ENCODE data around the gene MFSD12.

The MFSD12 gene

GRCh38 chr19:3593156-3593555, 35.8 kb upstream of the MFSD12 start:
- Histone ChIP-seq H2BK15ac (ENCODE audit: low read length) (no peak overlapping the region), H2AFZ (ENCODE audit: low read length) (no peak overlapping the region), H3K4me3 (ENCODE audit: low read length in 2 of 2) (no peak overlapping the region), H4K91ac (ENCODE audit: low read depth, low read length, poor library complexity) (no peak overlapping the region), H2AK5ac (ENCODE audit: low read depth, low read length) (peak overlapping the region; percentile 49), H3K4ac (ENCODE audit: low read length) (no peak overlapping the region), H3K4me1 (ENCODE audit: control insufficient read depth in 2 of 2, insufficient read depth in 1 of 2, low read depth in 1 of 2, low read length in 2 of 2) (no peaks in the 10 kb centered on the region), H3K27me3 (ENCODE audit: control insufficient read depth in 3 of 3, insufficient read depth in 3 of 3, low read depth in 1 of 3, low read length in 3 of 3) (no peaks in the 10 kb centered on the region), H2BK120ac (ENCODE audit: low read depth, low read length) (no peak overlapping the region), H3K79me1 (ENCODE audit: low read depth, low read length) (no peaks in the 10 kb centered on the region), H3K23ac (ENCODE audit: low read depth, low read length, poor library complexity) (no peak overlapping the region), H3K9me3 (replicated peaks in 1 of 2; ENCODE audit: control insufficient read depth in 2 of 2, insufficient read depth in 1 of 2, low read depth in 1 of 2, low read length in 2 of 2) (peaks cover 0 to 2% of the 10 kb centered on the region in 2 donors), H3K36me3 (replicated peaks in 1 of 2; ENCODE audit: control insufficient read depth in 2 of 2, insufficient read depth in 2 of 2, low read length in 2 of 2) (no peaks in the 10 kb centered on the region), H3K27ac (replicated peaks; ENCODE audit: low read length) (no peak overlapping the region), H2BK5ac (ENCODE audit: low read length) (no peak overlapping the region), H3K14ac (ENCODE audit: low read length) (no peak overlapping the region), H4K8ac (ENCODE audit: low read depth, low read length) (no peak overlapping the region), H2BK12ac (ENCODE audit: low read length) (no peak overlapping the region), H3K18ac (ENCODE audit: low read length) (peak overlapping the region; percentile 33), H3K9ac (ENCODE audit: low read depth, low read length, poor library complexity) (no peak overlapping the region), H3K4me2 (ENCODE audit: insufficient read depth, low read length, poor library complexity, severe bottlenecking) (no peak overlapping the region)
- WGBS, 2 donors (ENCODE audit: extremely low coverage in 2 of 2, insufficient read length in 2 of 2, insufficient replicate concordance in 1 of 2), result no CpG with 5 or more reads among the region's 11 CpGs
- no peak for DNase-seq (ENCODE audit: low spot score)

DNA sequence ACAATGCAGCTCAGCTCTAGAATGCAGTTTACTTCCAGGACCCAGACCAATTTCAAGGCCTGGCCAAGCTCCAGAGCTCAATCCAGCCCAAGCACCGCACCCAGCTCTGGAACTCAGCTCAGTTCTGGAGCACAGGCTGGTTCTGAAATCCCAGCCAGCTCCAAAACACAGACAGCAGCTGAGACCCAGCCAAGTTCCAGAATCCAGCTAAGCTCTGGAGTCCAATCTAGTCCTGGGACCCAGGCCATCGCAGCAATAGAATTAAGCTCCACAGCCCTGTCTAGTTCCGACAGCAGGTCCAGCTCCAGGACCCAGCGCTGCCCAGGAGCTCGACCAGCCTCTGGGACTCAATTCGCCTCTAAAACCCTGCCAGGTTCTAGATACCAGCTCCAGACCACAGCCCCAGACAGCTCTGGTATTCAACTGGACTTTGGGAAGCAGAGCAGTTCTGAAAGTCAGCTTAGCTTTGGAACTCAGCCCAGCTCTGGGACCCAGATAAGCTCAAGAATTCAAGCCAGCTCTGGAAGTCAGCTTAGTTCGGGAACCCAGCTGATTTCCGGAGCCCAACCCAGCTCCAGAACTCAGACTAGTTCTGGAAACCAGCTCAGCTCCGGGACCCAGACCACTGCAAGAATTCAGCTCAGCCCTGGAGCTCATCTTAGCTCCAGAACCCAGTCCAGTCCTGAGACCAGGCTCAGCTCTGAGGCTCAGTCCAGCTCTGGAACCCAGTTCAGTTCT, 34.7 kb upstream of the MFSD12 start:
- Histone ChIP-seq H2BK120ac (ENCODE audit: low read depth, low read length) (no peak overlapping the region), H3K79me1 (ENCODE audit: low read depth, low read length) (no peaks in the 10 kb centered on the region), H3K18ac (ENCODE audit: low read length) (no peak overlapping the region), H3K4me1 (ENCODE audit: control insufficient read depth in 2 of 2, insufficient read depth in 1 of 2, low read depth in 1 of 2, low read length in 2 of 2) (no peaks in the 10 kb centered on the region), H4K8ac (ENCODE audit: low read depth, low read length) (no peak overlapping the region), H3K9me3 (replicated peaks in 1 of 2; ENCODE audit: control insufficient read depth in 2 of 2, insufficient read depth in 1 of 2, low read depth in 1 of 2, low read length in 2 of 2) (no peaks in the 10 kb centered on the region), H3K14ac (ENCODE audit: low read length) (no peak overlapping the region), H3K4me2 (ENCODE audit: insufficient read depth, low read length, poor library complexity, severe bottlenecking) (no peak overlapping the region), H3K9ac (ENCODE audit: low read depth, low read length, poor library complexity) (no peak overlapping the region), H3K27me3 (ENCODE audit: control insufficient read depth in 3 of 3, insufficient read depth in 3 of 3, low read depth in 1 of 3, low read length in 3 of 3) (no peaks in the 10 kb centered on the region), H2BK15ac (ENCODE audit: low read length) (no peak overlapping the region), H3K36me3 (replicated peaks in 1 of 2; ENCODE audit: control insufficient read depth in 2 of 2, insufficient read depth in 2 of 2, low read length in 2 of 2) (no peaks in the 10 kb centered on the region), H3K4ac (ENCODE audit: low read length) (no peak overlapping the region), H3K4me3 (ENCODE audit: low read length in 2 of 2) (no peak overlapping the region), H3K27ac (replicated peaks; ENCODE audit: low read length) (no peak overlapping the region), H3K23ac (ENCODE audit: low read depth, low read length, poor library complexity) (no peak overlapping the region), H4K91ac (ENCODE audit: low read depth, low read length, poor library complexity) (no peak overlapping the region), H2AK5ac (ENCODE audit: low read depth, low read length) (no peak overlapping the region), H2AFZ (ENCODE audit: low read length) (no peak overlapping the region), H2BK12ac (ENCODE audit: low read length) (no peak overlapping the region), H2BK5ac (ENCODE audit: low read length) (no peak overlapping the region)
- no CpG with 5 or more reads among the region's 9 CpGs for whole genome bisulfite sequencing, 2 donors (ENCODE audit: extremely low coverage in 2 of 2, insufficient read length in 2 of 2, insufficient replicate concordance in 1 of 2)
- no peak for DNase-seq (ENCODE audit: low spot score)

- no peak overlapping the region for H2AFZ ChIP-seq (ENCODE audit: low read length)
- H2BK12ac ChIP-seq (ENCODE audit: low read length), result no peak overlapping the region
- H3K23ac ChIP-seq (ENCODE audit: low read depth, low read length, poor library complexity), result no peak overlapping the region
- no peak overlapping the region for H2AK5ac ChIP-seq (ENCODE audit: low read depth, low read length)
- H3K9ac ChIP-seq (ENCODE audit: low read depth, low read length, poor library complexity), result no peak overlapping the region
- H3K4ac ChIP-seq (ENCODE audit: low read length), result no peak overlapping the region
- H2BK15ac ChIP-seq (ENCODE audit: low read length), result no peak overlapping the region
- no peak overlapping the region for H2BK120ac ChIP-seq (ENCODE audit: low read depth, low read length)
- DNase-seq (ENCODE audit: low spot score), result no peak
- H3K4me1 ChIP-seq (ENCODE audit: control insufficient read depth in 2 of 2, insufficient read depth in 1 of 2, low read depth in 1 of 2, low read length in 2 of 2), result no peaks in the 10 kb centered on the region
- H4K91ac ChIP-seq (ENCODE audit: low read depth, low read length, poor library complexity), result no peak overlapping the region
- H3K4me3 ChIP-seq (ENCODE audit: low read length in 2 of 2), result no peak overlapping the region
- no CpG with 5 or more reads among the region's 8 CpGs for WGBS, 2 donors (ENCODE audit: extremely low coverage in 2 of 2, insufficient read length in 2 of 2, insufficient replicate concordance in 1 of 2)
- H3K36me3 ChIP-seq (replicated peaks in 1 of 2; ENCODE audit: control insufficient read depth in 2 of 2, insufficient read depth in 2 of 2, low read length in 2 of 2), result no peaks in the 10 kb centered on the region
- H3K4me2 ChIP-seq (ENCODE audit: insufficient read depth, low read length, poor library complexity, severe bottlenecking), result no peak overlapping the region
- no peak overlapping the region for H3K27ac ChIP-seq (replicated peaks; ENCODE audit: low read length)
- no peak overlapping the region for H2BK5ac ChIP-seq (ENCODE audit: low read length)
- no peak overlapping the region for H4K8ac ChIP-seq (ENCODE audit: low read depth, low read length)
- H3K14ac ChIP-seq (ENCODE audit: low read length), result no peak overlapping the region
- H3K79me1 ChIP-seq (ENCODE audit: low read depth, low read length), result no peaks in the 10 kb centered on the region
- H3K18ac ChIP-seq (ENCODE audit: low read length), result no peak overlapping the region
- H3K27me3 ChIP-seq (ENCODE audit: control insufficient read depth in 3 of 3, insufficient read depth in 3 of 3, low read depth in 1 of 3, low read length in 3 of 3), result peaks cover 3 to 9% (median 6%) of the 10 kb centered on the region in 3 experiments
- H3K9me3 ChIP-seq (replicated peaks in 1 of 2; ENCODE audit: control insufficient read depth in 2 of 2, insufficient read depth in 1 of 2, low read depth in 1 of 2, low read length in 2 of 2), result no peaks in the 10 kb centered on the region
Observed at GRCh38 chr19:3590991-3591659, 33.7 kb upstream of the MFSD12 start.

- Histone ChIP-seq H3K9me3 (replicated peaks in 1 of 2; ENCODE audit: control insufficient read depth in 2 of 2, insufficient read depth in 1 of 2, low read depth in 1 of 2, low read length in 2 of 2) (no peaks in the 10 kb centered on the region), H3K4me1 (ENCODE audit: control insufficient read depth in 2 of 2, insufficient read depth in 1 of 2, low read depth in 1 of 2, low read length in 2 of 2) (no peaks in the 10 kb centered on the region), H3K4me3 (ENCODE audit: low read length in 2 of 2) (peak overlapping the region in 1 of 2 donors; percentile 18), H3K4me2 (ENCODE audit: insufficient read depth, low read length, poor library complexity, severe bottlenecking) (no peak overlapping the region), H3K18ac (ENCODE audit: low read length) (peak overlapping the region; percentile 17), H3K79me1 (ENCODE audit: low read depth, low read length) (no peaks in the 10 kb centered on the region), H2AFZ (ENCODE audit: low read length) (no peak overlapping the region), H3K14ac (ENCODE audit: low read length) (peak overlapping the region; percentile 63), H3K4ac (ENCODE audit: low read length) (no peak overlapping the region), H2BK12ac (ENCODE audit: low read length) (no peak overlapping the region), H2BK120ac (ENCODE audit: low read depth, low read length) (no peak overlapping the region), H3K36me3 (replicated peaks in 1 of 2; ENCODE audit: control insufficient read depth in 2 of 2, insufficient read depth in 2 of 2, low read length in 2 of 2) (no peaks in the 10 kb centered on the region), H3K9ac (ENCODE audit: low read depth, low read length, poor library complexity) (no peak overlapping the region), H2AK5ac (ENCODE audit: low read depth, low read length) (peak overlapping the region; percentile 53), H3K27ac (replicated peaks; ENCODE audit: low read length) (no peak overlapping the region), H3K23ac (ENCODE audit: low read depth, low read length, poor library complexity) (no peak overlapping the region), H4K91ac (ENCODE audit: low read depth, low read length, poor library complexity) (no peak overlapping the region), H3K27me3 (ENCODE audit: control insufficient read depth in 3 of 3, insufficient read depth in 3 of 3, low read depth in 1 of 3, low read length in 3 of 3) (peaks cover 8 to 20% (median 16%) of the 10 kb centered on the region in 3 experiments), H2BK15ac (ENCODE audit: low read length) (no peak overlapping the region), H4K8ac (ENCODE audit: low read depth, low read length) (no peak overlapping the region), H2BK5ac (ENCODE audit: low read length) (no peak overlapping the region)
- no peak for DNase-seq (ENCODE audit: low spot score)
- WGBS, 2 donors (ENCODE audit: extremely low coverage in 2 of 2, insufficient read length in 2 of 2, insufficient replicate concordance in 1 of 2), result no CpG with 5 or more reads among the region's 22 CpGs
Observed at GRCh38 chr19:3589949-3590348, 32.6 kb upstream of the MFSD12 start.

Data from neuronal stem cell (in vitro differentiated cells).